Mesenchymal stem cell (in vitro differentiated cells and primary cell): ENCODE data around the gene GLOD4.

Experiments used
- DNase-seq: peaks from one replicate; pipeline ENCODE4 v3.0.0-alpha.2; 2013
- H2AFZ ChIP-seq: one replicate; pipeline ENCODE4 v1.6.1; 2013; ENCODE audit warnings: low read depth, mild to moderate bottlenecking, control low read depth, inconsistent platforms, low read length, moderate library complexity
- H2AK5ac ChIP-seq: 2 replicates; pipeline ENCODE4 v1.6.1; 2013; ENCODE audit warnings: low read length, moderate library complexity, mild to moderate bottlenecking, inconsistent platforms; ENCODE audit not compliant: severe bottlenecking
- H2BK120ac ChIP-seq: one replicate; pipeline ENCODE4 v1.6.1; 2013; ENCODE audit warnings: low read depth, mild to moderate bottlenecking, inconsistent platforms, low read length, moderate library complexity
- H2BK12ac ChIP-seq, 2 experiments: one replicate each; pipeline ENCODE4 v1.6.1; 2013; ENCODE audit warnings: inconsistent platforms in 2 of 2, low read length in 2 of 2, mild to moderate bottlenecking in 2 of 2, moderate library complexity in 2 of 2, control low read depth in 1 of 2
- H2BK15ac ChIP-seq: one replicate; pipeline ENCODE4 v1.6.1; 2013; ENCODE audit warnings: mild to moderate bottlenecking, low read depth, inconsistent platforms; ENCODE audit not compliant: poor library complexity, severe bottlenecking
- H2BK5ac ChIP-seq: 2 replicates; pipeline ENCODE4 v1.6.1; 2013; ENCODE audit warnings: low read depth, mild to moderate bottlenecking, low read length, control low read depth, inconsistent platforms; ENCODE audit not compliant: poor library complexity, severe bottlenecking
- H3K14ac ChIP-seq, 2 experiments: one replicate each; pipeline ENCODE4 v1.6.1; 2013; ENCODE audit warnings: inconsistent platforms in 2 of 2, low read length in 2 of 2, control low read depth in 1 of 2, mild to moderate bottlenecking in 1 of 2, moderate library complexity in 1 of 2
- H3K18ac ChIP-seq, 2 experiments: one replicate each; pipeline ENCODE4 v1.6.1; 2013; ENCODE audit warnings: inconsistent platforms in 2 of 2, low read length in 2 of 2, control low read depth in 1 of 2, low read depth in 1 of 2, mild to moderate bottlenecking in 1 of 2
- H3K23ac ChIP-seq, 2 experiments: one replicate each; pipeline ENCODE4 v1.6.1; 2013; ENCODE audit warnings: inconsistent platforms in 2 of 2, low read length in 2 of 2, mild to moderate bottlenecking in 2 of 2, moderate library complexity in 2 of 2, control low read depth in 1 of 2
- H3K27ac ChIP-seq: 2 replicates; pipeline ENCODE4 v1.5.1; 2013; ENCODE audit warnings: mild to moderate bottlenecking, moderate library complexity, low read length, control low read depth, inconsistent platforms; ENCODE audit not compliant: poor library complexity, severe bottlenecking
- H3K27me3 ChIP-seq, 2 experiments: 2 replicates each; pipeline versions ENCODE4 v1.6.1 to v1.7.0; 2013; ENCODE audit warnings: low read length in 2 of 2, mild to moderate bottlenecking in 2 of 2, moderate library complexity in 2 of 2, control low read depth in 1 of 2, inconsistent platforms in 1 of 2; ENCODE audit not compliant: control insufficient read depth in 1 of 2, insufficient read depth in 1 of 2
- H3K36me3 ChIP-seq, 2 experiments: 2 replicates each; pipeline versions ENCODE4 v1.6.1 to v1.7.0; 2013; ENCODE audit warnings: low read length in 2 of 2, control low read depth in 1 of 2, inconsistent platforms in 1 of 2, low read depth in 1 of 2, mild to moderate bottlenecking in 1 of 2; ENCODE audit not compliant: insufficient read depth in 2 of 2, control insufficient read depth in 1 of 2
- H3K4ac ChIP-seq, 2 experiments: one replicate each; pipeline ENCODE4 v1.6.1; 2013; ENCODE audit warnings: inconsistent platforms in 2 of 2, low read length in 2 of 2, mild to moderate bottlenecking in 2 of 2, moderate library complexity in 2 of 2, control low read depth in 1 of 2, low read depth in 1 of 2
- H3K4me1 ChIP-seq: 2 replicates; pipeline ENCODE4 v1.6.1; 2013; ENCODE audit warnings: low read depth, low read length, control low read depth; ENCODE audit not compliant: control insufficient read depth, insufficient read depth
- H3K4me2 ChIP-seq: 2 replicates; pipeline ENCODE4 v1.6.1; 2013; ENCODE audit warnings: low read length, mild to moderate bottlenecking, inconsistent platforms; ENCODE audit not compliant: poor library complexity, severe bottlenecking
- H3K4me3 ChIP-seq, 2 experiments: 2 replicates each; pipeline versions ENCODE4 v1.5.1 to v1.7.0; 2013; ENCODE audit warnings: low read length in 2 of 2, mild to moderate bottlenecking in 2 of 2, control low read depth in 1 of 2, low read depth in 1 of 2; ENCODE audit not compliant: insufficient read depth in 1 of 2
- H3K79me1 ChIP-seq: replicated peaks from 2 replicates; pipeline ENCODE4 v1.6.1; 2013; ENCODE audit warnings: mild to moderate bottlenecking, control low read depth, low read length, inconsistent platforms; ENCODE audit not compliant: poor library complexity, severe bottlenecking
- H3K9ac ChIP-seq: 2 replicates; pipeline ENCODE4 v1.7.0; 2013; ENCODE audit warnings: mild to moderate bottlenecking, low read length, moderate library complexity
- H3K9me3 ChIP-seq: 2 replicates; pipeline ENCODE4 v1.7.0; 2013; ENCODE audit warnings: mild to moderate bottlenecking, low read length; ENCODE audit not compliant: control insufficient read depth
- H4K8ac ChIP-seq: one replicate; pipeline ENCODE4 v1.6.1; 2013; ENCODE audit warnings: inconsistent platforms, mild to moderate bottlenecking, low read length, moderate library complexity
- H4K91ac ChIP-seq: one replicate; pipeline ENCODE4 v1.6.1; 2013; ENCODE audit warnings: mild to moderate bottlenecking, low read length, inconsistent platforms
- WGBS: methylation state at CpG from one replicate; pipeline ENCODE4 v1.1.7; 2013; ENCODE audit warnings: mixed read lengths; 5-methylcytosine and 5-hydroxymethylcytosine counted together

GLOD4 gene

GRCh38 chr17:797236-797840 lies 15.3 kb upstream of the GLOD4 start:
- Histone ChIP-seq H3K14ac (no peak overlapping the region), H2BK120ac (no peak overlapping the region), H2BK12ac (no peak overlapping the region), H3K9ac (no peak overlapping the region), H3K4me2 (no peak overlapping the region), H2AFZ (no peak overlapping the region), H3K27ac (no peak overlapping the region), H3K9me3 (no peaks in the 10 kb centered on the region), H2BK5ac (no peak overlapping the region), H4K91ac (no peak overlapping the region), H3K4ac (no peak overlapping the region), H3K18ac (no peak overlapping the region), H2AK5ac (no peak overlapping the region), H3K23ac (no peak overlapping the region), H3K79me1 (peaks cover 4% of the 10 kb centered on the region), H2BK15ac (no peak overlapping the region), H3K4me1 (peaks cover 17% of the 10 kb centered on the region), H3K36me3 (peaks cover 6 to 61% of the 10 kb centered on the region in 2 experiments), H3K4me3 (no peak overlapping the region), H3K27me3 (peaks cover 0 to 3% of the 10 kb centered on the region in 2 experiments), H4K8ac (no peak overlapping the region)
- 96% methylated on average over 22 of the region's 22 CpGs for WGBS
- DNase-seq: no peak

- Histone ChIP-seq H3K9me3 (no peaks in the 10 kb centered on the region), H3K4me1 (peaks cover 12% of the 10 kb centered on the region), H4K91ac (no peak overlapping the region), H3K27ac (no peak overlapping the region), H3K4me2 (no peak overlapping the region), H4K8ac (peak overlapping the region; percentile 46), H3K4ac (no peak overlapping the region), H3K14ac (no peak overlapping the region), H3K9ac (no peak overlapping the region), H2BK12ac (no peak overlapping the region), H2AFZ (no peak overlapping the region), H3K27me3 (peaks cover 0 to 3% of the 10 kb centered on the region in 2 experiments), H2AK5ac (no peak overlapping the region), H3K23ac (no peak overlapping the region), H2BK15ac (no peak overlapping the region), H3K79me1 (peaks cover 4% of the 10 kb centered on the region), H2BK5ac (no peak overlapping the region), H3K18ac (no peak overlapping the region), H2BK120ac (no peak overlapping the region), H3K36me3 (peaks cover 13 to 66% of the 10 kb centered on the region in 2 experiments), H3K4me3 (no peak overlapping the region)
- DNase-seq: no peak
- WGBS: 96% methylated on average over 15 of the region's 15 CpGs
Measured at GRCh38 chr17:796609-797008, 14.5 kb upstream of the GLOD4 start.

- H3K27ac ChIP-seq: no peak overlapping the region
- peaks cover 12% of the 10 kb centered on the region for H3K4me1 ChIP-seq
- peaks cover 8% of the 10 kb centered on the region for H3K79me1 ChIP-seq
- no peak overlapping the region for H2BK120ac ChIP-seq
- H2AK5ac ChIP-seq: no peak overlapping the region
- no peak for DNase-seq
- H2BK15ac ChIP-seq: no peak overlapping the region
- no peak overlapping the region for H3K4me2 ChIP-seq
- no peak overlapping the region for H2AFZ ChIP-seq
- no peak overlapping the region for H3K4ac ChIP-seq
- H4K91ac ChIP-seq: no peak overlapping the region
- no peak overlapping the region for H3K14ac ChIP-seq
- H4K8ac ChIP-seq: no peak overlapping the region
- H3K9ac ChIP-seq: no peak overlapping the region
- no peak overlapping the region for H2BK12ac ChIP-seq
- H3K9me3 ChIP-seq: no peaks in the 10 kb centered on the region
- no peak overlapping the region for H3K4me3 ChIP-seq
- no peak overlapping the region for H2BK5ac ChIP-seq
- H3K36me3 ChIP-seq: peaks cover 21 to 70% of the 10 kb centered on the region in 2 experiments
- H3K23ac ChIP-seq: no peak overlapping the region
- H3K18ac ChIP-seq: no peak overlapping the region
- H3K27me3 ChIP-seq: peaks cover 0 to 3% of the 10 kb centered on the region in 2 experiments
- 97% methylated on average over 9 of the region's 9 CpGs for WGBS
Measured at GRCh38 chr17:795721-796120, 13.6 kb upstream of the GLOD4 start.

- H2BK120ac ChIP-seq: no peak overlapping the region
- peak overlapping the region; percentile 73 for H3K9ac ChIP-seq
- H3K14ac ChIP-seq: no peak overlapping the region
- no peaks in the 10 kb centered on the region for H3K27me3 ChIP-seq
- no peak overlapping the region for H2BK5ac ChIP-seq
- H3K36me3 ChIP-seq: peaks cover 21 to 67% of the 10 kb centered on the region in 2 experiments
- no peak overlapping the region for H3K23ac ChIP-seq
- no peak overlapping the region for H2AK5ac ChIP-seq
- H3K9me3 ChIP-seq: no peaks in the 10 kb centered on the region
- no peak overlapping the region for H3K4me2 ChIP-seq
- WGBS: 88% methylated on average over 14 of the region's 14 CpGs
- H3K79me1 ChIP-seq: peaks cover 9% of the 10 kb centered on the region
- H3K18ac ChIP-seq: no peak overlapping the region
- no peak overlapping the region for H2BK12ac ChIP-seq
- no peak overlapping the region for H4K8ac ChIP-seq
- no peak overlapping the region for H4K91ac ChIP-seq
- H2BK15ac ChIP-seq: no peak overlapping the region
- DNase-seq: no peak
- no peak overlapping the region for H3K4ac ChIP-seq
- peaks cover 12% of the 10 kb centered on the region for H3K4me1 ChIP-seq
- peak overlapping the region in 1 of 2 experiments; percentile 65 for H3K4me3 ChIP-seq
- H2AFZ ChIP-seq: no peak overlapping the region
- H3K27ac ChIP-seq: no peak overlapping the region
Measured at GRCh38 chr17:795276-795675, 13.2 kb upstream of the GLOD4 start.
